Measurements from ENCODE around the gene MYO18B.
"Not testable (repeated sequence)": the region's sequence is repeated elsewhere in the genome, so short reads cannot be mapped to it uniquely, and the experiment has no call there.

Gene MYO18B

GRCh38 chr22:25741692-25742626 is at the start of gene MYO18B:
MYO18B (plus strand) TSS chr22:25742188; CDS start chr22:25761093, 18,905 bp downstream.
- DNase-seq, result no peak

- DNase-seq, result no peak
Observed at GRCh38 chr22:25692397-25693267, 49.4 kb upstream of the MYO18B start.

- no peak for DNase-seq
Observed at GRCh38 chr22:25693268-25693565, 48.8 kb upstream of the MYO18B start.

GRCh38 chr22:25694196-25694907 is 47.6 kb upstream of the MYO18B start:
- DNase-seq, result no peak

GRCh38 chr22:25695146-25695545 is 46.8 kb upstream of the MYO18B start:
- no peak for DNase-seq

GRCh38 chr22:25696763-25697162 is 45.2 kb upstream of the MYO18B start:
- no peak for DNase-seq

- no peak for DNase-seq
Observed at GRCh38 chr22:25697181-25697664, 44.8 kb upstream of the MYO18B start.

GRCh38 chr22:25697978-25698377 is 44.0 kb upstream of the MYO18B start:
- DNase-seq, result no peak

- no peak for DNase-seq
Observed at GRCh38 chr22:25698461-25698860, 43.5 kb upstream of the MYO18B start.

- no peak for DNase-seq
Observed at GRCh38 chr22:25698978-25699377, 43.0 kb upstream of the MYO18B start.

GRCh38 chr22:25701056-25701780 is 40.8 kb upstream of the MYO18B start:
- no peak for DNase-seq

GRCh38 chr22:25702040-25702439 is 39.9 kb upstream of the MYO18B start:
- peak; percentile 38 for DNase-seq

- no peak for DNase-seq
Observed at GRCh38 chr22:25702571-25703167, 39.3 kb upstream of the MYO18B start.

GRCh38 chr22:25704701-25705100 is 37.3 kb upstream of the MYO18B start:
- no peak for DNase-seq

- no peak for DNase-seq
Observed at GRCh38 chr22:25706197-25706596, 35.8 kb upstream of the MYO18B start.

- not testable (repeated sequence) for DNase-seq
Observed at GRCh38 chr22:25708430-25708829, 33.6 kb upstream of the MYO18B start.

- DNase-seq, result no peak
Observed at GRCh38 chr22:25709758-25710157, 32.2 kb upstream of the MYO18B start.

GRCh38 chr22:25710501-25710900 is 31.5 kb upstream of the MYO18B start:
- no peak for DNase-seq

- no peak for DNase-seq
Observed at GRCh38 chr22:25711491-25711890, 30.5 kb upstream of the MYO18B start.

- no peak for DNase-seq
Observed at GRCh38 chr22:25712661-25713400, 29.2 kb upstream of the MYO18B start.

- DNase-seq, result no peak
Observed at GRCh38 chr22:25714070-25714469, 27.9 kb upstream of the MYO18B start.
